Calu3 (cell line): ENCODE measurements around the gene ADCY1. TPM values are rescaled to one million over a fixed set of nuclear protein-coding genes. Genes with fewer than 3 reads are reported as not detected.

ENCODE experiments used
- BruUV-seq: library from RNA; stranded (reverse); fragments of 400-500 nt; replicated peaks from 2 replicates; lab custom pipeline; 2021; lab: Mats Ljungman, UMichigan
- CTCF ChIA-PET: fragments of 300-600 bp; sonication (Branson Sonifier 250); formaldehyde crosslinking; loops from one replicate; lab custom pipeline; 2022; ENCODE audit warnings: antibody characterized with exemption; lab: Charles Lee
- DNase-seq: peaks from one replicate; pipeline ENCODE4 v3.0.0; 2022
- H3K27ac Mint-ChIP-seq: one replicate; pipeline ENCODE4 v1.8.0; 2022; ENCODE audit warnings: mixed read lengths; ENCODE audit not compliant: unreplicated experiment
- H3K27me3 Mint-ChIP-seq: one replicate; pipeline ENCODE4 v1.8.0; 2022; ENCODE audit warnings: mixed read lengths; ENCODE audit not compliant: unreplicated experiment
- H3K36me3 Mint-ChIP-seq: one replicate; pipeline ENCODE4 v1.8.0; 2022; ENCODE audit warnings: mild to moderate bottlenecking, moderate library complexity, mixed read lengths; ENCODE audit not compliant: insufficient read depth, unreplicated experiment
- H3K4me1 Mint-ChIP-seq: one replicate; pipeline ENCODE4 v1.8.0; 2022; ENCODE audit warnings: mild to moderate bottlenecking, low read depth, mixed read lengths; ENCODE audit not compliant: unreplicated experiment
- H3K4me3 Mint-ChIP-seq: one replicate; pipeline ENCODE4 v1.8.0; 2022; ENCODE audit warnings: mild to moderate bottlenecking, low read depth, moderate library complexity, mixed read lengths; ENCODE audit not compliant: unreplicated experiment
- H3K9me3 Mint-ChIP-seq: one replicate; pipeline ENCODE4 v1.8.0; 2022; ENCODE audit warnings: low read depth, mixed read lengths; ENCODE audit not compliant: unreplicated experiment
- CTCF ChIP-seq: fragments of 200-600 bp; IDR thresholded peaks from one replicate; pipeline ENCODE4 v1.8.0; 2022; ENCODE audit warnings: antibody characterized with exemption; ENCODE audit not compliant: unreplicated experiment
- intact Hi-C: fragments of 100-400 bp; cut with micrococcal nuclease; formaldehyde crosslinking; loops from one replicate; pipeline ENCODE4 v1.10.0; 2022; ENCODE audit not compliant: unreplicated experiment
- total RNA-seq: library from RNA; stranded (reverse); gene quantifications from 2 replicates; pipeline ENCODE4 v1.2.3, GENCODE V29; 2022

Gene ADCY1
- total RNA-seq, 1 experiment from 2014 or later, result 8.8 TPM

GRCh38 chr7:45596665-45597095, 22.5 kb downstream of the ADCY1 start:
- no peaks in the 10 kb centered on the region for H3K9me3 Mint-ChIP-seq
- CTCF ChIA-PET, result no interaction called here
- peaks cover 48% of the 10 kb centered on the region for H3K27me3 Mint-ChIP-seq
- no TSS peak for BruUV-seq
- no peaks in the 10 kb centered on the region for H3K4me1 Mint-ChIP-seq
- DNase-seq, result no peak
- no peak for TF ChIP-seq CTCF
- H3K27ac Mint-ChIP-seq, result no peak overlapping the region
- intact Hi-C loops, result no loop called here
- H3K4me3 Mint-ChIP-seq, result no peak overlapping the region
- H3K36me3 Mint-ChIP-seq, result no peaks in the 10 kb centered on the region

- no peak overlapping the region for H3K4me3 Mint-ChIP-seq
- intact Hi-C loops, result no loop called here
- no peaks in the 10 kb centered on the region for H3K4me1 Mint-ChIP-seq
Observed at GRCh38 chr7:45597286-45597984, 23.3 kb downstream of the ADCY1 start.

GRCh38 chr7:45598886-45599520, 24.8 kb downstream of the ADCY1 start:
- no peak for TF ChIP-seq CTCF
- no TSS peak for BruUV-seq
- CTCF ChIA-PET, result no interaction called here
- intact Hi-C loops, result no loop called here
- Mint-ChIP-seq H3K4me1 (no peaks in the 10 kb centered on the region), H3K9me3 (no peaks in the 10 kb centered on the region), H3K36me3 (no peaks in the 10 kb centered on the region), H3K27ac (no peak overlapping the region), H3K27me3 (peaks cover 37% of the 10 kb centered on the region), H3K4me3 (no peak overlapping the region)
- no peak for DNase-seq

More at GRCh38 chr7:45597286-45597984, 23.3 kb downstream of the ADCY1 start:
- no peak for DNase-seq
- no peaks in the 10 kb centered on the region for H3K9me3 Mint-ChIP-seq
- H3K27ac Mint-ChIP-seq, result no peak overlapping the region
- CTCF ChIA-PET, result no interaction called here
- TF ChIP-seq CTCF, result no peak
- BruUV-seq, result no TSS peak
- peaks cover 41% of the 10 kb centered on the region for H3K27me3 Mint-ChIP-seq
- no peaks in the 10 kb centered on the region for H3K36me3 Mint-ChIP-seq

- no peak for DNase-seq
- Mint-ChIP-seq H3K27ac (no peak overlapping the region), H3K9me3 (no peaks in the 10 kb centered on the region), H3K36me3 (no peaks in the 10 kb centered on the region), H3K4me1 (no peaks in the 10 kb centered on the region), H3K27me3 (peaks cover 29% of the 10 kb centered on the region), H3K4me3 (no peak overlapping the region)
- intact Hi-C loops, result no loop called here
- CTCF ChIA-PET, result interaction anchor here (0.7 kb wide), 1 partner anchor 282 kb away, joined by 3 read pairs; no protein-coding TSS in a partner anchor
- no TSS peak for BruUV-seq
- TF ChIP-seq CTCF, result no peak
Observed at GRCh38 chr7:45599851-45600706, 25.9 kb downstream of the ADCY1 start.
